Caki2 (cell line): ENCODE results near the gene QRICH1. TPM values are rescaled to one million over a fixed set of nuclear protein-coding genes. Genes with fewer than 3 reads are reported as not detected.

Experiments used
- DNase-seq: peaks from one replicate; pipeline ENCODE4 v3.0.0-alpha.2; 2015; ENCODE audit warnings: low read depth
- in situ Hi-C: cut with HindIII; loops from 2 replicates; pipeline ENCODE4 v1.10.0; 2016; ENCODE audit warnings: low sequenced_read_pairs, low pct_unique_long_range_greater_than_20kb, mixed read lengths
- total RNA-seq: library from RNA; depleted of rRNA; stranded (reverse); fragments of >200 nt; shearing (Covaris generic); gene quantifications from 2 replicates; pipeline ENCODE4 v1.2.3, GENCODE V29; 2014; ENCODE audit warnings: low replicate concordance; rRNA removed

The QRICH1 gene
- total RNA-seq, 1 experiment from 2014 or later, result 107 TPM

DNA sequence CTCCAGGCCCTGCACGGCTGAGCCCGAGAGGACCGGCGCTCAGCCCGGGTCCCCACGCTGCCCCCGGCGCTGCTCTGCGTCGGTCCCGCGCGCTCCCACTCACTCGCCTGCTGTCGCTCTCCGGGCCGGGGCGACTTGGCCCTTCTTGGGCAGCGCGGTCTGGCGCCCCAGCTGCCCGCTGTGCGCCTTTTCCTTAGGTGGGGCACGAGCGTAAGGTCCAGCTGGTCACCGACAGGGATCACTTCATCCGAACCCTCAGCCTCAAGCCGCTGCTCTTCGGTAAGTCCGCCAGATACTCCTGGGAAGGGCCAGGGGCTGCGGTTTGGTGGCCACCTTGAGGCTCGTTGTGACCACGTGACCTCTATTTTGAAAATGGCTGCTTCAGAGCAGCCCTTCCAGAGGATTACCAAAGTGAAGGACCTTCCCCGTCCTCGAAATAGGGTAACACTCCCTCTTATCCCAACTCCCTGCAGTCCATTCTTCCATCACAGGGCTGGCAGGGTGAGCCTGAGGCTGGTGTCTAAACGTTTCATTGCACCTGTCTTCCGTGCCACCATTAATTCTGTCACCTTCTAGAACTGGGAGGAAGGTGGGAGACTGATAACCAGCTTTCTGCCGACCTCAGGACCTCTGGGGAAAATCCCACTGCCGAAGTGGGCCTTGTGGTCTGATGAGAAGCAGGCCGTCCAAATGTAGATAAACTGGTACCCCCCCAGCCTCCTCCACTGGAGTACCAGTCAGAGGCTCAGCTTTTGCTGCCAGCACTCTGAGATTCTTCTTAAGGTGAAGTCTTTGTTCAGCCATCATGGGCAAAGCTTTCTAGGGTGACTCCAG, 103.0 kb downstream of the QRICH1 start:
- in situ Hi-C loops, result no loop called here
- DNase-seq, result peak; percentile 32

DNA sequence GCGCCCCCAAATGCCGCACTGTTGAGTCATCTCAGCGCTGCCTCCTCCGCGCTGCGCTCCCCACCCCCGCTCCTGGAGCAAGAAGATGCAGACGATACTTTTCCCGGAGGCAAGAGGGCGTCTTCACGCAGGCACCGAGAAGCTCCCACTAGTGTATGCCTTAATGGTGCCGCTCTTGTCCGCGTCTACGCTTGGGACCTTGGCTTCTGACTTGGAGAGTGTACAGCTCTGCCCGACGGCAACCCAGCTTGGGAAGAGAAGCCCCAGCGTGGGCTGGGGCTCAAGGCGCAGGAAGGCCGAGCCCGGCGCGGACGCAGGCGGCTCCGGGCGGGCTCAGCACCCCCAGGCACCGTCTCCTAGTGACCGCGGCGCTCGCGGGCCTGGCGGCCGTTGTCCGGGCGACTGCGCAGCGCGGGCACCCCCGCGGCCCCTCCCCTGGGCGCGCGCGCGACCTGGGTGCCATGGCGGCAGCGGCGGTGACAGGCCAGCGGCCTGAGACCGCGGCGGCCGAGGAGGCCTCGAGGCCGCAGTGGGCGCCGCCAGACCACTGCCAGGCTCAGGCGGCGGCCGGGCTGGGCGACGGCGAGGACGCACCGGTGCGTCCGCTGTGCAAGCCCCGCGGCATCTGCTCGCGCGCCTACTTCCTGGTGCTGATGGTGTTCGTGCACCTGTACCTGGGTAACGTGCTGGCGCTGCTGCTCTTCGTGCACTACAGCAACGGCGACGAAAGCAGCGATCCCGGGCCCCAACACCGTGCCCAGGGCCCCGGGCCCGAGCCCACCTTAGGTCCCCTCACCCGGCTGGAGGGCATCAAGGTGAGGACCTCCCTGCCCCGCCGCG, 103.9 kb downstream of the QRICH1 start, which contains the start of gene P4HTM:
P4HTM (plus strand) TSS at position 446 of the 840 bp plus-strand sequence; CDS start at position 462, 16 bp downstream.
- in situ Hi-C loops, result no loop called here
- peak; percentile 86 for DNase-seq

DNA sequence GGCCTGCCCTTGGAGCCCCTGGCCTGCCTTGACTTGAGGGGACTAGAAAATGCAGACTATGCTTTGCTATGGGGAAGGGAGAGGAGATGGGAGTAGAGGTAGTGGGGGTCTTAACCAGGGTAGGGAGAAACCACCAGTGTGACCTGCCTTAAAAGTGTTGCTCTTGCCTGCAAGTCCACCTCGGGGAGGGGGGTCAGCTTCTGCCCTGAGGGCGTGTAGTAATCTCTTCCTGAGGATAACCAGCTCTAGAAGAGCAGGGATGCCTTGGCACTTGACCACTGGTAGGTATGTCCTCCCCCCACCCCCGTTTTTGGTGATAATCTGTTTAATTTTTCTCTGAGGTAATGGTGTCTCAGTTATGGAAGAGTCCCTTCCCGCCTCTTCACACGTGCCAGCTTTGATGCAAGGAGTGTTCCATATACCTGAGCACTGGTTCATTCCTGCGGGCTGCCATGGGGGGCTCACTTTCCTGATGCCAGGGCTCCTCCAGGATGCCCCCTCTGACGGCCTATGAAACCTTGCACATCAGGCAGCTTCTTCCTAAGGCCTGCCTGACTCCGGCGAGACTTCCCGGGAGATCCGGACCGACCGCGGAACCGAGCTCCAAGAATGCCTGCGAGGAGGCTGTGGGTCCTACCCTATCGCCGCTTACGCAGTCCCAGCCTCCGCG, 104.6 kb downstream of the QRICH1 start:
- DNase-seq, result no peak
- in situ Hi-C loops, result no loop called here

DNA sequence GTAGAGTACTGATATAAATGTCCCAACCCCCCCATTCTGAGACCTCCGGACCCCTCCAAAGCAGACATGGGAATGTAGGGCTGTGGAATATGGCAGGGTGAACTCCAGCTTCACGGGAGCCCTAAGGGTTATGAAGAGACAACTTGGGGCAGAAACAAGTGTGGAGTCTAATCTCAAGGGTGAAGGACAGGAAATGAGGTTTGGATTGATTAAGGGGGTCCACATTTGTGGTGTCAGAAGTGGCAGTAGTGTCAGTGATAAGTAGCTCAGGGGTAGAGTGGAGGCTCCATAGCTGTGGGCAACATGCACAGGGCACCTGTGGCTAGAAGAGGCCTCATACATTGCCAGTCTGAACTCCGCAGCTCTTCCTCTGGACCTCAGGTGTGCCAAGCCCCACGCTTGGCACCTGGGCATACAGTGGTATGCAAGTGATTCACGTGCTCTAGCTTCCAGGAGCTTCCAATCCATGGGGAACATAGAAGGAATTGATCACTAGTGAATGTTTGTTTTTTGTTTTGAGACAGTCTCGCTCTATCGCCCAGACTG, 108.0 kb downstream of the QRICH1 start:
- no peak for DNase-seq
- in situ Hi-C loops, result no loop called here

DNA sequence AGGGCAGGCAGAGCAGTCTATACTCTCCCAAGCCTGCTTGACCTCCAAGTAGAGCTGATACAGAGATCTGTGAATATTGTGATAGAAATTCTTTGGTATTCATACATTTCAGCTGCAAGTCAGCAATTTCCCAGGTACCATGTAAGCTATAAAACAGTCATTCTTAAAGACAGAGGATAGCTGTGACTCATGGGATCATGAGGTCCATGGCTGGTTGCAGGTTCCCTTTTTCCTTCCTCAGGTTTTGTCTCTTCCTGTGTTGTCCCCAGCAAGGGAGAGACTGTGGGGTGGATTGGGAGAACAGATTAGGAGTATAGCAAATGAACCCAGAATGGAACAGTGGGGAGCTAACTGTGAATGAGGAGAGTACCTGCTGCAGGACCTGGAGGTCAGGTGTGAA, 109.2 kb downstream of the QRICH1 start:
- in situ Hi-C loops, result no loop called here
- DNase-seq, result no peak

DNA sequence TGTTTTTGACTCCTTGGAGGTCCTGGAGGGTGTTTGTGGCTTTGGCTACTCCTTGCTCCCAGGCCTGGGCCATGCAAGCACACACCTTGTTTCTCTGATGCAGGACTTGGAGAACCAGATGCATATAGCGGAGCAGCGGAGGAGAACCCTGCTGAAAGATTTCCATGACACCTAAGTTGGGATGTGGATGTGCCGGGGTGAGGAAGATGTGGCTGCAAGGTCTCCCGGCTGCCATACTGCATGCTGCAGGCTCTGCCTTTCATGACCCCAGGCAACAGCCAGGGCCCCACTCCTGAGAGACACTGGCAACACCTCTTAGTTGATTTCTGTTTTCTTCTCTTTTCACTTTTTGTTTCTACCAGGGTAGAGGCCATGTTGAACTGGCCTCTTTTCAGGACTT, 110.8 kb downstream of the QRICH1 start:
- no peak for DNase-seq
- in situ Hi-C loops, result no loop called here

DNA sequence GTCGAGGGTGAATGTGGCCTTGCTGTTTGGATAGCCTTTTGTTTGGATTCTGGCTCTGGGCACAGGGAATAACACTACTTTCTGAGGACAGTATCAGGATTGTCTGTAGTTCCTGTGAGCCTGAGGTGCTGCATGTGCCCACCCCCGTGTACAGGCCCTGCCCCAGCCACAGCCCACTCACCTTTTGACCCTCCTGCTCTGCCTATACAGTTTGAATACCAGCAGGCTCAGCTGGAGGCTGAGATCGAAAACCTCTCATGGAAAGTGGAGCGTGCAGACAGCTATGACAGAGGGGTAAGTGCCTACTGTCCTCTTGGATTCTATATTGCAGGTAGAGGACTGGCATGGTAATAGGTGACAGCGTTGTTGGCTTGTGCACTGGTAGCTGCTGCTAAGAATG, 111.2 kb downstream of the QRICH1 start:
- DNase-seq, result no peak
- in situ Hi-C loops, result no loop called here

DNA sequence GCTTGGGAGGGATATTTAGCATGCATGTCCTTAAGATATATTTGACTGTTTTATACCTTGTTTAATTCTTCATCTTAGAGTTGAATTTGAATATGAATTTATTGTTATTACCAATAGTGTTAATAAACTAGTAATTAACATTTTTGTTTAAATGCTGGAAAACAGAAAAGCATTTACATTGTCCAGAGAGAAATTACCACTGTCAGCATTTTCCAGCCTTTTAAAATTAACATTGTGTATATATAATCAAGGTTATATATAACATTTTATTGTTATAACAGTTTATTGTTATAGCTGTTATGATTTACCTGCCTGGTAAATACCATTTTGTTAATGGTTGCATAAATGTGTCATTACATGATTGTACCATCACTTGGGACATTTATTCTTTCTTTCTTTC, 111.9 kb downstream of the QRICH1 start:
- no peak for DNase-seq
- in situ Hi-C loops, result no loop called here

DNA sequence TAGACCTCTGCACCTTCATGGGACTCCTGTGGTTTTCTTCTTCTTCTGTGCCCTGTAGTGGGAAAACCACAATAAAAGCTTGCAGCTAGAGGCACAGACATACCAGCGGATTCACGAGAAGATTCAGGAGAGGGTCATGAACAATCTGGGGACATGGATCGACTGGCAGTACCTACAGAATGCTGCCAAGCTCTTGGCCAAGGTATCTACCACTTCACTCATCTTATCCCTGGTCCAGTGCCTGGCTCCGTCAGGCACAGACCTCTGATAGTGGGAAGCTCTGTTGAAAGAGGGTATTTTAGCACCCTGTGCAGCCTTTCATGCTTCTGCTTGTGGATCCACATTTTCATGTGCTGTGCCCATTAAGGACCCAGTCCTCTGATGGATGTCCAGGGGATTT, 113.6 kb downstream of the QRICH1 start:
- in situ Hi-C loops, result no loop called here
- DNase-seq, result no peak

Other genes with a start within 250 kb of the QRICH1 start
- 6.5 and 7.3 TPM in 2 replicates for gene PRKAR2A, start 246.2 kb downstream of the QRICH1 start, total RNA-seq
- gene SLC25A20, start 195.2 kb downstream of the QRICH1 start, total RNA-seq, result 11.0 and 26.8 TPM in 2 replicates
- gene ARIH2, start 175.2 kb downstream of the QRICH1 start, total RNA-seq, result 67.2 and 83.3 TPM in 2 replicates
- gene P4HTM, start 103.8 kb downstream of the QRICH1 start, total RNA-seq, result 65.2 and 72.9 TPM in 2 replicates
- gene WDR6, start 86.7 kb downstream of the QRICH1 start, total RNA-seq, result 38.0 and 38.2 TPM in 2 replicates
- gene DALRD3, start 75.5 kb downstream of the QRICH1 start, total RNA-seq, result 63.4 and 69.7 TPM in 2 replicates
- 170 and 175 TPM in 2 replicates for gene NDUFAF3, start 72.0 kb downstream of the QRICH1 start, total RNA-seq
- gene IMPDH2, start 64.7 kb downstream of the QRICH1 start, total RNA-seq, result 222 and 291 TPM in 2 replicates
- 241 and 326 TPM in 2 replicates for gene QARS1, start 10.7 kb upstream of the QRICH1 start, total RNA-seq
- gene USP19, start 26.8 kb upstream of the QRICH1 start, total RNA-seq, result 37.0 and 42.1 TPM in 2 replicates
- 98.6 and 112 TPM in 2 replicates for gene LAMB2, start 39.0 kb upstream of the QRICH1 start, total RNA-seq
- gene CCDC71, start 72.3 kb upstream of the QRICH1 start, total RNA-seq, result 22.9 and 31.2 TPM in 2 replicates
- 14.8 and 26.2 TPM in 2 replicates for gene KLHDC8B, start 77.5 kb upstream of the QRICH1 start, total RNA-seq
- gene C3orf62, start 183.2 kb upstream of the QRICH1 start, total RNA-seq, result 0.14 TPM in 1 of 2 replicates, not detected in the other
- gene USP4, start 246.0 kb upstream of the QRICH1 start, total RNA-seq, result 22.6 and 32.2 TPM in 2 replicates